ENCODE results near the gene PPP6R3. TPM values are rescaled to one million over a fixed set of nuclear protein-coding genes. Genes with fewer than 3 reads are reported as not detected.

PPP6R3 gene
- total and polyA plus RNA-seq, 2 of the 8 experiments (the other 6 are each of a cell fraction or from before 2014, with no cell fraction given) = 44.6 to 150 TPM

DNA sequence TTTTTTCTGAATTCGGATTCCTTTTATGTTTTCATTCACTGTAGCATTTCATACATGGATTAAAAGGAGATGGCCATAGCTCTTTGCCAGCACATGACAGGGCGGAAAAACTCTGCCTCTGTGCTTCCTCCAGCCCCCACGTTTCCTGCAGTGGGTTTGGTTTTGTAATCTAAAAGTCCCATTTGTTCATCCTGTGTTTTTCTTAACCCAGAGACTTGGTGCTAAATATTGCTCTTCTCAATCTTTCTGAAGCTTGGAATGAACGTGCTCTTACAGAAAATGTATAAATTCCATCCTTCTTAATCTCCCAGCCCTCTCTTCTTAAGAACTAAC lies 89.9 kb downstream of the PPP6R3 start:
- Histone ChIP-seq H3K4me1 (replicated peaks in 1 of 4; ENCODE audit: control insufficient read depth in 3 of 4, insufficient read depth in 4 of 4, low read length in 3 of 4) (no peaks in the 10 kb centered on the region; a peak in 2 of 7 replicates), H3K27ac (ENCODE audit: low read depth, low read length) (no peak overlapping the region), H3K14ac (ENCODE audit: insufficient read length) (no peak overlapping the region), H2AFZ (ENCODE audit: low read length) (no peak overlapping the region), H3K56ac (replicated peaks; ENCODE audit: insufficient read length, low read depth, low read length) (no peak overlapping the region), H3K9ac (replicated peaks in 1 of 4; ENCODE audit: extremely low read depth in 1 of 4, low read depth in 3 of 4, low read length in 3 of 4) (no peak overlapping the region), H3K4me2 (ENCODE audit: insufficient read depth in 1 of 2, low read depth in 2 of 2, low read length in 2 of 2) (no peak overlapping the region), H3K79me2 (ENCODE audit: control insufficient read depth in 1 of 2, insufficient read depth in 2 of 2, low read length in 2 of 2) (peaks cover 0 to 65% of the 10 kb centered on the region in 2 experiments; a peak in 3 of 4 replicates), H4K91ac (replicated peaks; ENCODE audit: insufficient read length, low read length) (no peak overlapping the region), H2BK120ac (replicated peaks; ENCODE audit: low read depth, low read length) (no peak overlapping the region), H3K36me3 (ENCODE audit: control insufficient read depth in 2 of 4, insufficient read depth in 4 of 4, low read length in 3 of 4) (peaks cover 7 to 63% (median 16%) of the 10 kb centered on the region in 4 experiments; a peak in 7 of 8 replicates), H2AK5ac (ENCODE audit: low read depth, low read length) (no peak overlapping the region), H3K27me3 (replicated peaks in 1 of 4; ENCODE audit: control insufficient read depth in 3 of 4, extremely low read depth in 1 of 4, insufficient read depth in 3 of 4, low read length in 3 of 4) (no peaks in the 10 kb centered on the region), H3K9me3 (ENCODE audit: insufficient read depth in 2 of 2, low read depth in 1 of 2, low read length in 1 of 2) (no peaks in the 10 kb centered on the region), H3K18ac (ENCODE audit: extremely low read depth, low read length) (no peak overlapping the region), H2BK15ac (ENCODE audit: low read length) (no peak overlapping the region), H3K23me2 (ENCODE audit: low read depth, low read length) (no peaks in the 10 kb centered on the region), H2BK5ac (ENCODE audit: low read depth, low read length) (no peak overlapping the region), H4K5ac (ENCODE audit: insufficient read length, low read depth, low read length) (no peak overlapping the region), H4K20me1 (replicated peaks in 1 of 2; ENCODE audit: control insufficient read depth in 1 of 2, insufficient read depth in 2 of 2, low read length in 2 of 2) (peaks cover 0 to 10% of the 10 kb centered on the region in 2 experiments), H2BK20ac (ENCODE audit: low read length) (no peak overlapping the region), H4K8ac (ENCODE audit: extremely low read depth, insufficient read depth, low read length) (no peak overlapping the region), H3K4me3 (ENCODE audit: extremely low read depth in 1 of 4, insufficient read depth in 2 of 4, low read depth in 3 of 4, low read length in 4 of 4) (no peak overlapping the region), H2BK12ac (ENCODE audit: low read depth, low read length) (no peak overlapping the region), H3K23ac (ENCODE audit: insufficient read length) (no peak overlapping the region), H3K4ac (replicated peaks; ENCODE audit: insufficient read length, low read depth, low read length) (no peak overlapping the region), H3K79me1 (ENCODE audit: low read depth, low read length) (peaks cover 5% of the 10 kb centered on the region)
- WGBS, 2 experiments (ENCODE audit: extremely low coverage in 1 of 2, insufficient coverage in 1 of 2, insufficient read length in 1 of 2, insufficient replicate concordance in 2 of 2, low coverage in 1 of 2, low lambda C conversion rate in 2 of 2, missing lambda C conversion rate in 1 of 2) = 89% methylated on average over 4 of the region's 4 CpGs; no CpG with 5 or more reads in 1 of the 2 experiments
- FAIRE-seq = no peak
- no peak for DNase-seq (ENCODE audit: low read depth in 1 of 2, low spot score in 2 of 2)
- TF ChIP-seq RAD21 (IDR thresholded peaks at IDR 0.05 in 1 of 2, conservative IDR thresholded peaks at IDR 0.05 in 1 of 2; ENCODE audit: low read depth in 2 of 2, low read length in 2 of 2) = no peak
- no peak for TF ChIP-seq EZH2 (IDR thresholded peaks at IDR 0.05; ENCODE audit: low read depth, low read length, severe bottlenecking)
- TF ChIP-seq KDM5A (IDR thresholded peaks at IDR 0.05; ENCODE audit: low read length) = no peak
- CTCF ChIA-PET (ENCODE audit: partially characterized antibody) = interaction anchor here (0.6 to 0.7 kb wide), 2 partner anchors 12 to 143 kb away, joined by 3 read pairs; no protein-coding TSS in a partner anchor
- POLR2A ChIA-PET (ENCODE audit: partially characterized antibody) = no interaction called here
